GM19397 (cell line): ENCODE data around the gene CNNM2.

Experiments used
- ATAC-seq: cut with Tn5 transposase; IDR thresholded peaks from one replicate; pipeline ENCODE4 v1.9.1; 2021; ENCODE audit warnings: mild to moderate bottlenecking, moderate library complexity; ENCODE audit not compliant: unreplicated experiment

The CNNM2 gene

GRCh38 chr10:102917962-102918816, at the start of gene CNNM2:
Gene CNNM2, plus strand, starts transcription at chr10:102918294. Its CDS starts 187 bp downstream, at chr10:102918481.
- peak; percentile 85 for ATAC-seq

GRCh38 chr10:102868911-102869257, 49.2 kb upstream of the CNNM2 start:
- no peak for ATAC-seq

GRCh38 chr10:102869258-102870198, 48.6 kb upstream of the CNNM2 start, which contains the start of gene AS3MT:
Gene AS3MT, plus strand, starts transcription at chr10:102869470. Its CDS starts 123 bp downstream, at chr10:102869593.
- ATAC-seq: no peak

GRCh38 chr10:102870221-102870620, 47.9 kb upstream of the CNNM2 start:
- ATAC-seq: no peak

- no peak for ATAC-seq
These were observed 45.9 kb upstream of the CNNM2 start for GRCh38 chr10:102872163-102872562.

- no peak for ATAC-seq
These were observed 41.3 kb upstream of the CNNM2 start for GRCh38 chr10:102876747-102877153.

GRCh38 chr10:102878629-102879028, 39.5 kb upstream of the CNNM2 start:
- no peak for ATAC-seq

GRCh38 chr10:102880256-102880655, 37.8 kb upstream of the CNNM2 start:
- ATAC-seq: no peak

GRCh38 chr10:102888048-102888447, 30.0 kb upstream of the CNNM2 start:
- ATAC-seq: no peak

GRCh38 chr10:102894466-102895213, 23.5 kb upstream of the CNNM2 start:
- no peak for ATAC-seq

GRCh38 chr10:102900006-102900405, 18.1 kb upstream of the CNNM2 start:
- ATAC-seq: no peak

GRCh38 chr10:102904346-102904745, 13.7 kb upstream of the CNNM2 start:
- ATAC-seq: no peak

- no peak for ATAC-seq
These were observed 11.6 kb upstream of the CNNM2 start for GRCh38 chr10:102906507-102906906.

- no peak for ATAC-seq
These were observed 3.3 kb upstream of the CNNM2 start for GRCh38 chr10:102914781-102915180.

- no peak for ATAC-seq
These were observed 1.9 kb upstream of the CNNM2 start for GRCh38 chr10:102916173-102916572.

- peak; percentile 37 for ATAC-seq
These were observed 656 bp upstream of the CNNM2 start for GRCh38 chr10:102917314-102917961.

- peak; percentile 1 for ATAC-seq
These were observed 737 bp downstream of the CNNM2 start for GRCh38 chr10:102918817-102919245.

- ATAC-seq: no peak
These were observed 1.3 kb downstream of the CNNM2 start for GRCh38 chr10:102919246-102919959.

GRCh38 chr10:102919992-102920739, 2.1 kb downstream of the CNNM2 start:
- no peak for ATAC-seq
